ENCODE measurements around the gene NEK3.

DNA sequence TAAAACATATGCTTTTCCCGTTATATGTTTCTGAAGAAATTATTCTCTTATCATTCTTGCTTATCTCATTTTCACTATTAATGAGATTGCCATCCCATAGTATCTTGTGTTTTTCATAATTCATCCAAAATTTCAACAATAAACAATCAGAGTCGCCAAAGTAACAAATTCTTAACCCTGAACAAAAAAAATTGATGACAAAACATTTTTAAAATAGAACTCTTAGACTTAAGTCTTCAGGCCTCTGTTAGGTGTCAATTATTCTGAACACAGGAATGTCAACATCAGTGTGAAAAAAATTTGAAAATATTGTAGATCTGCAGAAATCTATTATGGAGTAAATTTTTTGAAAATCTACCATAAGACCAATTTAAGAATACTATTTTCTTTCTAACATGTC lies 67.9 kb downstream of the NEK3 start:
- TF ChIP-seq POLR2A (IDR thresholded peaks at IDR 0.05; ENCODE audit: low read depth, low read length), result no peak
- no peak for TF ChIP-seq TAF1 (IDR thresholded peaks at IDR 0.05; ENCODE audit: borderline replicate concordance, low read depth, low read length)

Data from GM12892 (cell line).